ENCODE results near the gene NEUROD2.

Gene NEUROD2

GRCh38 chr17:39578272-39578671 lies 29.4 kb downstream of the NEUROD2 start:
- DNase-seq, result no peak

GRCh38 chr17:39576187-39576586 lies 31.5 kb downstream of the NEUROD2 start:
- peak; percentile 32 for DNase-seq

- DNase-seq, result no peak
Measured at GRCh38 chr17:39573447-39574298, 34.0 kb downstream of the NEUROD2 start.

- DNase-seq, result no peak
Measured at GRCh38 chr17:39572121-39572520, 35.6 kb downstream of the NEUROD2 start.

- no peak for DNase-seq
Measured at GRCh38 chr17:39569126-39569525, 38.6 kb downstream of the NEUROD2 start.

GRCh38 chr17:39568702-39569101 lies 39.0 kb downstream of the NEUROD2 start:
- DNase-seq, result no peak

- DNase-seq, result no peak
Measured at GRCh38 chr17:39566094-39566850, 41.4 kb downstream of the NEUROD2 start.

- DNase-seq, result peak; percentile 57
Measured at GRCh38 chr17:39564211-39564848, 43.4 kb downstream of the NEUROD2 start.

GRCh38 chr17:39563476-39563875 lies 44.2 kb downstream of the NEUROD2 start:
- peak; percentile 80 for DNase-seq

GRCh38 chr17:39562976-39563375 lies 44.7 kb downstream of the NEUROD2 start:
- no peak for DNase-seq

- no peak for DNase-seq
Measured at GRCh38 chr17:39562395-39562794, 45.3 kb downstream of the NEUROD2 start.

GRCh38 chr17:39556423-39556822 lies 51.3 kb downstream of the NEUROD2 start:
- peak; percentile 47 for DNase-seq

GRCh38 chr17:39555368-39555767 lies 52.4 kb downstream of the NEUROD2 start:
- DNase-seq, result no peak
